ENCODE measurements around the gene PRR5L.

DNA sequence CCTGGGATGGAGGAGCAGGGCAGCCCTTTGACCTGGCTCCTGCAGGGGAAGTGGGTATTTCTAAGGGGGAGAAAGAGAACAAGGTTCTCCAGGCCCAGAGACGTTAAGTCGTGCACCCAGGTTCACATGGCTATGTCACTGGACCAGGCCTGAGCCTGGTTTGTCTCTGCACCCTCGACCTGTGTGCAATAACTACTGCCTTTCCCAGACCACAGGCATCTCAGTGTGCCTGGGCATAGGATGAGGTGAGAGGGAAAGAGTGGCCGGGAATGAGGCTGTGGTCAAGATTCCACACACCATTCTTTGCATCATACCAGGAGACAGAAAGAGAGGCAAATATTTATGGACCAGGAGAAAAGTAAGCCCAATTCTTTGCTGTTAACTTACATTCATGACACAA is 66.8 kb downstream of the PRR5L start:
- TF ChIP-seq POLR2AphosphoS5 (IDR thresholded peaks at IDR 0.05; ENCODE audit: low read depth, low read length) (no peak), TAF1 (IDR thresholded peaks at IDR 0.05; ENCODE audit: borderline replicate concordance, insufficient read depth, low read length) (no peak)

Measured in PFSK-1 (cell line).